HAP-1 (cell line): ENCODE measurements around the gene NISCH.

Experiments
- DNase-seq, 2 experiments: peaks; one replicate each; pipeline ENCODE4 v3.0.0-alpha.2; 2016 to 2020; ENCODE audit warnings: low spot score in 2 of 2
- H3K27me3 ChIP-seq: fragments of 250-450 bp; sonication (Bioruptor Pico); 2 replicates; pipeline ENCODE4 v1.5.1; 2020; ENCODE audit warnings: low read depth, mild to moderate bottlenecking, moderate library complexity
- H3K36me3 ChIP-seq: fragments of 250-450 bp; sonication (Bioruptor Pico); replicated peaks from 2 replicates; pipeline ENCODE4 v1.5.1; 2020; ENCODE audit warnings: mild to moderate bottlenecking
- H3K4me1 ChIP-seq: fragments of 250-450 bp; sonication (Bioruptor Pico); 2 replicates; pipeline ENCODE4 v1.5.1; 2020; ENCODE audit warnings: mild to moderate bottlenecking
- H3K4me3 ChIP-seq: fragments of 250-450 bp; sonication (Bioruptor Pico); 2 replicates; pipeline ENCODE4 v1.5.1; 2020; ENCODE audit warnings: mild to moderate bottlenecking, moderate library complexity
- H3K9me3 ChIP-seq: fragments of 250-450 bp; sonication (Bioruptor Pico); 2 replicates; pipeline ENCODE4 v1.5.1; 2020; ENCODE audit warnings: mild to moderate bottlenecking, moderate library complexity
- in situ Hi-C: fragments of 300-500 bp; cut with MboI; formaldehyde crosslinking; loops from 3 replicates; pipeline ENCODE4 v1.14.3; 2020; ENCODE audit warnings: low sequenced_read_pairs, inconsistent platforms, mixed read lengths

Gene NISCH

GRCh38 chr3:52431459-52432223 is 23.8 kb upstream of the NISCH start:
- no peak for DNase-seq

GRCh38 chr3:52432225-52432624 is 23.2 kb upstream of the NISCH start:
- no peaks in the 10 kb centered on the region for H3K27me3 ChIP-seq
- in situ Hi-C loops, result no loop called here
- H3K36me3 ChIP-seq, result no peaks in the 10 kb centered on the region
- no peak for DNase-seq
- H3K9me3 ChIP-seq, result no peaks in the 10 kb centered on the region
- no peak overlapping the region for H3K4me3 ChIP-seq
- no peaks in the 10 kb centered on the region for H3K4me1 ChIP-seq

More at GRCh38 chr3:52431459-52432223, 23.8 kb upstream of the NISCH start:
- Histone ChIP-seq H3K9me3 (no peaks in the 10 kb centered on the region), H3K4me1 (no peaks in the 10 kb centered on the region), H3K4me3 (no peak overlapping the region), H3K36me3 (no peaks in the 10 kb centered on the region), H3K27me3 (no peaks in the 10 kb centered on the region)
- in situ Hi-C loops, result no loop called here

GRCh38 chr3:52432691-52433141 is 22.7 kb upstream of the NISCH start:
- in situ Hi-C loops, result no loop called here
- Histone ChIP-seq H3K9me3 (no peaks in the 10 kb centered on the region), H3K4me1 (no peaks in the 10 kb centered on the region), H3K36me3 (no peaks in the 10 kb centered on the region), H3K4me3 (no peak overlapping the region), H3K27me3 (no peaks in the 10 kb centered on the region)
- no peak for DNase-seq

- Histone ChIP-seq H3K36me3 (no peaks in the 10 kb centered on the region), H3K27me3 (no peaks in the 10 kb centered on the region), H3K4me3 (no peak overlapping the region), H3K4me1 (no peaks in the 10 kb centered on the region), H3K9me3 (no peaks in the 10 kb centered on the region)
- in situ Hi-C loops, result no loop called here
- DNase-seq, result no peak
These were observed 21.9 kb upstream of the NISCH start for GRCh38 chr3:52433328-52433995.

- Histone ChIP-seq H3K4me1 (no peaks in the 10 kb centered on the region), H3K27me3 (no peaks in the 10 kb centered on the region), H3K4me3 (no peak overlapping the region), H3K9me3 (no peaks in the 10 kb centered on the region), H3K36me3 (no peaks in the 10 kb centered on the region)
- in situ Hi-C loops, result no loop called here
- DNase-seq, result no peak
These were observed 21.4 kb upstream of the NISCH start for GRCh38 chr3:52433996-52434479.

GRCh38 chr3:52434491-52435115 is 20.8 kb upstream of the NISCH start:
- H3K27me3 ChIP-seq, result no peaks in the 10 kb centered on the region
- no peaks in the 10 kb centered on the region for H3K4me1 ChIP-seq
- no peaks in the 10 kb centered on the region for H3K36me3 ChIP-seq
- no peaks in the 10 kb centered on the region for H3K9me3 ChIP-seq
- no peak overlapping the region for H3K4me3 ChIP-seq
- DNase-seq, result no peak
- in situ Hi-C loops, result no loop called here

- in situ Hi-C loops, result no loop called here
- Histone ChIP-seq H3K4me3 (no peak overlapping the region), H3K27me3 (no peaks in the 10 kb centered on the region), H3K4me1 (no peaks in the 10 kb centered on the region), H3K9me3 (no peaks in the 10 kb centered on the region), H3K36me3 (no peaks in the 10 kb centered on the region)
- no peak for DNase-seq
These were observed 19.9 kb upstream of the NISCH start for GRCh38 chr3:52435246-52436101.

GRCh38 chr3:52436500-52437149 is 18.8 kb upstream of the NISCH start:
- H3K27me3 ChIP-seq, result no peaks in the 10 kb centered on the region
- DNase-seq, result peak in 1 of 2 experiments; percentile 7
- in situ Hi-C loops, result no loop called here
- H3K9me3 ChIP-seq, result no peaks in the 10 kb centered on the region
- H3K4me1 ChIP-seq, result no peaks in the 10 kb centered on the region
- no peak overlapping the region for H3K4me3 ChIP-seq
- H3K36me3 ChIP-seq, result no peaks in the 10 kb centered on the region

- Histone ChIP-seq H3K9me3 (no peaks in the 10 kb centered on the region), H3K4me1 (no peaks in the 10 kb centered on the region), H3K4me3 (no peak overlapping the region), H3K27me3 (no peaks in the 10 kb centered on the region), H3K36me3 (no peaks in the 10 kb centered on the region)
- peak in 1 of 2 experiments; percentile 4 for DNase-seq
- in situ Hi-C loops, result no loop called here
These were observed 17.9 kb upstream of the NISCH start for GRCh38 chr3:52437326-52438103.

- in situ Hi-C loops, result no loop called here
- H3K4me3 ChIP-seq, result no peak overlapping the region
- H3K27me3 ChIP-seq, result no peaks in the 10 kb centered on the region
- no peaks in the 10 kb centered on the region for H3K4me1 ChIP-seq
- no peaks in the 10 kb centered on the region for H3K9me3 ChIP-seq
- no peak for DNase-seq
- H3K36me3 ChIP-seq, result no peaks in the 10 kb centered on the region
These were observed 17.4 kb upstream of the NISCH start for GRCh38 chr3:52438104-52438376.

- Histone ChIP-seq H3K9me3 (no peaks in the 10 kb centered on the region), H3K4me3 (no peak overlapping the region), H3K4me1 (no peaks in the 10 kb centered on the region), H3K36me3 (no peaks in the 10 kb centered on the region), H3K27me3 (no peaks in the 10 kb centered on the region)
- peak in 1 of 2 experiments; percentile 5 for DNase-seq
- in situ Hi-C loops, result no loop called here
These were observed 16.6 kb upstream of the NISCH start for GRCh38 chr3:52438579-52439425.
